Measurements from ENCODE around the gene JOSD2. TPM values are rescaled to one million over a fixed set of nuclear protein-coding genes. Genes with fewer than 3 reads are reported as not detected.
A peak's percentile ranks its signal among the peaks of the same experiment; 100 is the strongest.

The JOSD2 gene
- total RNA-seq, 1 experiment from 2014 or later, result 60.8 TPM

DNA sequence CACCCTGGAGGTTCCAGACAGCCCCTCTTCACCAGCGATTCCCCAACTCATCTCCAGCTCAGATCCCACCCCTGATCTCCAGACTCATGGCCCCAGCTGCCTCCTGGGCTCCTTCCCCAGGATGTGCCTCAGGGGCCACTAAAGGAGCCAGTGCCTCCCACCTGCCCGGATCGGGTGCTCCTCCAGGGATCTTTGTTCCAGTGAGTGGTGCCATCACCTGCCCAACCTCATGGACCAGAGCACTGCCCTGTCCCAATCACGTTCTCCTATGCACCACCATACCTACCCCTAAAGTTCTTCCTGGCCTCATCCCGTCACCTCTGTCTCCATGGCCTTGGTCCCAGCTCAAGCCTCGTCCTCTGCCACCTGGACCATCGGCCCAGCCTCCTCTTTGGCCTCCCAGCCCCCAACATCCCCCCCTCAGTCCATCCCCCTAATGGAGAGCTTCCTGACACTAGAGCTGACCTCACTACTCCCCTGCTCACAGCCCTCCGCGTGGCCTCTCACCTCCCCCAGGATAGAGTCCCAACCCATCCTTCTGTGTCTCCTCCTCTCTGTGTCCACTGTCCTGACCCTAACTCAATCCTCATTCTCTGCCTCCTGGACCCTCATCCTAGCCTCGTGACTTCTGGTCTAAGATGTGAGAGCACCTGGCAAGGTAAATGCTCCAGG, 25.6 kb downstream of the JOSD2 start:
- DNase-seq (no peak), ATAC-seq (no peak)
- no peaks in the 10 kb centered on the region for H4K20me1 ChIP-seq (ENCODE audit: low read length)
- POLR2A ChIA-PET (ENCODE audit: unreplicated experiment), result no interaction called here
- H3K4me2 ChIP-seq (ENCODE audit: low read length), result no peak overlapping the region
- H3K79me2 ChIP-seq (ENCODE audit: low read length), result no peaks in the 10 kb centered on the region
- no peaks in the 10 kb centered on the region for H3K27me3 ChIP-seq (ENCODE audit: low read length)
- no peak overlapping the region for H2AFZ ChIP-seq (ENCODE audit: low read length)
- H3K9me3 ChIP-seq (ENCODE audit: low read length), result peaks cover 9% of the 10 kb centered on the region
- BruUV-seq (replicated peaks), result no TSS peak
- H3F3A ChIP-seq (ENCODE audit: low read length, unreplicated experiment), result no peaks in the 10 kb centered on the region
- no peaks in the 10 kb centered on the region for H3K4me1 ChIP-seq (ENCODE audit: insufficient read depth, low read length)
- H3K36me3 ChIP-seq (ENCODE audit: low read depth, low read length), result peaks cover 50% of the 10 kb centered on the region
- CTCF ChIA-PET, result no interaction called here
- no peak overlapping the region for H3K9ac ChIP-seq (ENCODE audit: low read length)
- no peak overlapping the region for H3K27ac ChIP-seq (ENCODE audit: low read length)
- H3K4me3 ChIP-seq (ENCODE audit: low read length), result no peak overlapping the region
- intact Hi-C loops (cut with micrococcal nuclease), result no loop called here
- no peaks in the 10 kb centered on the region for H3K9me2 ChIP-seq (replicated peaks; ENCODE audit: low read length)
- TF ChIP-seq EZH2 (IDR thresholded peaks at IDR 0.05; ENCODE audit: low read length, unreplicated experiment) (no peak), EZH2phosphoT487 (IDR thresholded peaks at IDR 0.05; ENCODE audit: borderline replicate concordance, low read length) (no peak)
- TF ChIP-seq, protein P1, sequence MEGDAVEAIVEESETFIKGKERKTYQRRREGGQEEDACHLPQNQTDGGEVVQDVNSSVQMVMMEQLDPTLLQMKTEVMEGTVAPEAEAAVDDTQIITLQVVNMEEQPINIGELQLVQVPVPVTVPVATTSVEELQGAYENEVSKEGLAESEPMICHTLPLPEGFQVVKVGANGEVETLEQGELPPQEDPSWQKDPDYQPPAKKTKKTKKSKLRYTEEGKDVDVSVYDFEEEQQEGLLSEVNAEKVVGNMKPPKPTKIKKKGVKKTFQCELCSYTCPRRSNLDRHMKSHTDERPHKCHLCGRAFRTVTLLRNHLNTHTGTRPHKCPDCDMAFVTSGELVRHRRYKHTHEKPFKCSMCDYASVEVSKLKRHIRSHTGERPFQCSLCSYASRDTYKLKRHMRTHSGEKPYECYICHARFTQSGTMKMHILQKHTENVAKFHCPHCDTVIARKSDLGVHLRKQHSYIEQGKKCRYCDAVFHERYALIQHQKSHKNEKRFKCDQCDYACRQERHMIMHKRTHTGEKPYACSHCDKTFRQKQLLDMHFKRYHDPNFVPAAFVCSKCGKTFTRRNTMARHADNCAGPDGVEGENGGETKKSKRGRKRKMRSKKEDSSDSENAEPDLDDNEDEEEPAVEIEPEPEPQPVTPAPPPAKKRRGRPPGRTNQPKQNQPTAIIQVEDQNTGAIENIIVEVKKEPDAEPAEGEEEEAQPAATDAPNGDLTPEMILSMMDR (conservative IDR thresholded peaks at IDR 0.05; ENCODE audit: low read depth, low read length), result no peak

DNA sequence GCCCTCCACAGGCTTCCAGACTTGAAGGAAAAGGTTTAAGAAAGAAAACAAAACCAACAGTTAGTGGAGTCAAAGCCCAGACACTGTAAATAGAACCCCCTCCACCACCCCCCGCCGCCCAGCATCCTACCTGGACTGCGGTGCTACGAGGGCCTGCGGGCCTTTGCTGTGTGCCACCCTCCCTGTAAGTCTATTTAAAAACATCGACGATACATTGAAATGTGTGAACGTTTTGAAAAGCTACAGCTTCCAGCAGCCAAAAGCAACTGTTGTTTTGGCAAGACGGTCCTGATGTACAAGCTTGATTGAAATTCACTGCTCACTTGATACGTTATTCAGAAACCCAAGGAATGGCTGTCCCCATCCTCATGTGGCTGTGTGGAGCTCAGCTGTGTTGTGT, 28.1 kb downstream of the JOSD2 start:
- no peak overlapping the region for H3K4me3 ChIP-seq (ENCODE audit: low read length)
- H3K9me2 ChIP-seq (replicated peaks; ENCODE audit: low read length), result no peaks in the 10 kb centered on the region
- DNase-seq (no peak), ATAC-seq (no peak)
- POLR2A ChIA-PET (ENCODE audit: unreplicated experiment), result no interaction called here
- intact Hi-C loops (cut with micrococcal nuclease), result no loop called here
- no peak overlapping the region for H3K27ac ChIP-seq (ENCODE audit: low read length)
- TF ChIP-seq, protein P1 (conservative IDR thresholded peaks at IDR 0.05; ENCODE audit: low read depth, low read length), result no peak
- TF ChIP-seq EZH2 (IDR thresholded peaks at IDR 0.05; ENCODE audit: low read length, unreplicated experiment) (no peak), EZH2phosphoT487 (IDR thresholded peaks at IDR 0.05; ENCODE audit: borderline replicate concordance, low read length) (no peak)
- H3F3A ChIP-seq (ENCODE audit: low read length, unreplicated experiment), result no peaks in the 10 kb centered on the region
- no peak overlapping the region for H2AFZ ChIP-seq (ENCODE audit: low read length)
- CTCF ChIA-PET, result interaction anchor here (0.5 kb wide), 1 partner anchor 68 kb away, joined by 7 read pairs; no protein-coding TSS in a partner anchor
- H3K9ac ChIP-seq (ENCODE audit: low read length), result no peak overlapping the region
- BruUV-seq (replicated peaks), result TSS peak; percentile 50
- peaks cover 20% of the 10 kb centered on the region for H3K79me2 ChIP-seq (ENCODE audit: low read length)
- no peaks in the 10 kb centered on the region; the same call in 1 of the 2 replicates for H3K4me1 ChIP-seq (ENCODE audit: insufficient read depth, low read length)
- no peaks in the 10 kb centered on the region for H3K27me3 ChIP-seq (ENCODE audit: low read length)
- H3K36me3 ChIP-seq (ENCODE audit: low read depth, low read length), result peaks cover 61% of the 10 kb centered on the region
- H4K20me1 ChIP-seq (ENCODE audit: low read length), result peaks cover 11% of the 10 kb centered on the region; the same call in 1 of the 2 replicates
- H3K4me2 ChIP-seq (ENCODE audit: low read length), result no peak overlapping the region
- peaks cover 9% of the 10 kb centered on the region for H3K9me3 ChIP-seq (ENCODE audit: low read length)

DNA sequence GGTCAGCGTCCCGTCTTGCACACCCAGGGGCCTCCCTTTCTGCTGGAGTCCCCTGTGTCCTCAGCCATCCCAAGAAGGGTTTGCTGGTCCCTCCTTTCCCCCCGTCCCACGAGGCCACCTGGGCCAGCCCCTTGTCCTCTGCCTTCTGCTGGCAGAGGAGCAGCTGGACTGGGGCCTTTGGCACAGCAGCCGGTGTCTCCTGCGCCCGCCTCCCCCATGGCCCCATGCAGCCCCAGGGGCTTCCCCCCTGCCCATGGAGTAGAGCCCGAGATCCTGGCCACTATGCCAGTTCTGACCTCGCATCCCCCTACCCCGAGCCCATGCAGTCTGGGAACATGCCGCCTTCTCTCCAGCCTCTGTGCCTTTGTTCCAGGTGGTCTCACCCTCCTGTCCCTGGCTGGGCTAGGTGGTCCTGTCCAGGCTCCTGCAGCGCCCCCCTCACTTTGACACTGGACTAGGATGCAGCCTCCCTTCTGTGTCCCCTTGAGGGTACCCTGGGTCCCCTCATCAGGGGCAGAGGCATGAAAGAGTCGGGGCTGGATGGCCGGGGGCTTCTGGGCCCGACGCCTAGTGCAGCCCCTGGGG, 28.6 kb downstream of the JOSD2 start:
- peaks cover 9% of the 10 kb centered on the region for H3K9me3 ChIP-seq (ENCODE audit: low read length)
- no peaks in the 10 kb centered on the region for H3K27me3 ChIP-seq (ENCODE audit: low read length)
- H3K36me3 ChIP-seq (ENCODE audit: low read depth, low read length), result peaks cover 61% of the 10 kb centered on the region
- TF ChIP-seq, protein P1 (conservative IDR thresholded peaks at IDR 0.05; ENCODE audit: low read depth, low read length), result no peak
- TF ChIP-seq EZH2phosphoT487 (IDR thresholded peaks at IDR 0.05; ENCODE audit: borderline replicate concordance, low read length), result no peak
- no peak for TF ChIP-seq EZH2 (IDR thresholded peaks at IDR 0.05; ENCODE audit: low read length, unreplicated experiment)
- CTCF ChIA-PET, result interaction anchor here (0.5 kb wide), 1 partner anchor 67 kb away, joined by 7 read pairs; no protein-coding TSS in a partner anchor
- H3K4me1 ChIP-seq (ENCODE audit: insufficient read depth, low read length), result peaks cover 5% of the 10 kb centered on the region
- DNase-seq (no peak), ATAC-seq (no peak)
- no peak overlapping the region for H3K9ac ChIP-seq (ENCODE audit: low read length)
- intact Hi-C loops (cut with micrococcal nuclease), result no loop called here
- no peak overlapping the region for H3K27ac ChIP-seq (ENCODE audit: low read length)
- H3K9me2 ChIP-seq (replicated peaks; ENCODE audit: low read length), result no peaks in the 10 kb centered on the region
- no peak overlapping the region for H3K4me2 ChIP-seq (ENCODE audit: low read length)
- no TSS peak for BruUV-seq (replicated peaks)
- peaks cover 25% of the 10 kb centered on the region for H3K79me2 ChIP-seq (ENCODE audit: low read length)
- H4K20me1 ChIP-seq (ENCODE audit: low read length), result peaks cover 17% of the 10 kb centered on the region
- H2AFZ ChIP-seq (ENCODE audit: low read length), result no peak overlapping the region
- no peaks in the 10 kb centered on the region for H3F3A ChIP-seq (ENCODE audit: low read length, unreplicated experiment)
- POLR2A ChIA-PET (ENCODE audit: unreplicated experiment), result no interaction called here
- H3K4me3 ChIP-seq (ENCODE audit: low read length), result no peak overlapping the region
